ENCODE measurements around the gene PDE2A. TPM values are rescaled to one million over a fixed set of nuclear protein-coding genes. Genes with fewer than 3 reads are reported as not detected.
"Not testable (repeated sequence)": the region's sequence is repeated elsewhere in the genome, so short reads cannot be mapped to it uniquely, and the experiment has no call there.

The PDE2A gene
- polyA plus RNA-seq, 2 of the 4 experiments (the other 2 are of a cell fraction) = 0.62 to 1.5 TPM

DNA sequence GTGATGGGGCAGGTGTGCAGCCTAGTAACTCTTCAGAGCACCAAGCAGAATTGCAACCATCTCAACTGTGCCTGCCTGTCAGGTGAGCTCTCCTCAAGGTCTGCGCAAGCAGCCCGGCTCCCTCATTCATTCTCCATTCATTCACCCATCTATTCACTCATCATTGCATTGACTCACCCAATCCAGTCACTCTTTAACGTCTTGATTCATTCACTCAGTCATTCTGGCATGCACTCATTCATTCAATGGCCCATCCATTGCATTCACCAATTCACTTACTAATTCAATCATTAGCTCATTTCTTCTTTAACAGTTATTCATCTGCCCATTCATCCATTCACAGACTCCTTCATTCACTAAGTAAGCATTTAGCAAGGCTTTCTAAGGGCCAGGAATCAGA lies 111.8 kb downstream of the PDE2A start (continued):
- no peak for TF ChIP-seq MAFK (IDR thresholded peaks at IDR 0.05; ENCODE audit: partially characterized antibody)
- no peak for TF ChIP-seq PHF8 (IDR thresholded peaks at IDR 0.05; ENCODE audit: borderline replicate concordance, low read depth)
- TF ChIP-seq CHD4 (IDR thresholded peaks at IDR 0.05; ENCODE audit: borderline replicate concordance) = no peak
- TF ChIP-seq EHF (CRISPR knock-in tag; IDR thresholded peaks at IDR 0.05) = no peak
- no peak for TF ChIP-seq EHMT2 (IDR thresholded peaks at IDR 0.05; ENCODE audit: low read depth)

DNA sequence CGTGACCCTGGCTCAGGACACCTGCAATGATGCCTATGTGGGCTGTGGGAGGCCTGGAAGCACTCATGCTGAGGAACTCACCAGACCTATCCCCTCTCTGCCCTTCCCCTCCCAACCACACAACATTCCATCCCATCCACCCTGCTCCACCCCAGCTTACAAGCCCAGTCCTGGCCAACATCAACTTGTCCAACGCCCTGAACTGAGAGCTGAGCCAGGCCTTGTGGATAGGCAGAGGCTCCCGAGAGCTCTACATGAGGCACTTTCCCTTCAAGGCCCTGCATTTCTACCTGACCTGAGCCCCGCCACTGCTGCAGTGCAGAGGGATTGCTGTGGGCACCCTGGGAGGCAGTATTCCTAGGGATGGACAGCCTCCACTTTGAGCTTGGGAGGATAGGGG lies 112.4 kb downstream of the PDE2A start:
- TF ChIP-seq ZC3H11A (IDR thresholded peaks at IDR 0.05) (no peak), BHLHE40 (IDR thresholded peaks at IDR 0.05; ENCODE audit: low read depth, low read length) (no peak), SREBF2 (IDR thresholded peaks at IDR 0.05) (no peak), KDM1A (IDR thresholded peaks at IDR 0.05; ENCODE audit: low read depth) (no peak), POLR2A (IDR thresholded peaks at IDR 0.05; ENCODE audit: low read length) (no peak), PHF8 (IDR thresholded peaks at IDR 0.05; ENCODE audit: borderline replicate concordance, low read depth) (no peak), NFE2L2 (conservative IDR thresholded peaks at IDR 0.05; ENCODE audit: low read length) (no peak), JUN (IDR thresholded peaks at IDR 0.05) (no peak), KDM5A (IDR thresholded peaks at IDR 0.05) (no peak), CEBPB (IDR thresholded peaks at IDR 0.05) (no peak), ZNF302 (CRISPR knock-in tag; IDR thresholded peaks at IDR 0.05) (no peak), RCOR1 (IDR thresholded peaks at IDR 0.05; ENCODE audit: low read depth, low read length) (no peak), HOXB13 (CRISPR knock-in tag; IDR thresholded peaks at IDR 0.05; ENCODE audit: low read depth) (no peak), CHD4 (IDR thresholded peaks at IDR 0.05; ENCODE audit: borderline replicate concordance) (no peak), RARB (CRISPR knock-in tag; IDR thresholded peaks at IDR 0.05) (no peak), MAFK (IDR thresholded peaks at IDR 0.05; ENCODE audit: partially characterized antibody) (no peak), RNF2 (IDR thresholded peaks at IDR 0.05; ENCODE audit: borderline replicate concordance, low read depth) (no peak), RFX5 (IDR thresholded peaks at IDR 0.05) (no peak)
- TF ChIP-seq, protein P1, sequence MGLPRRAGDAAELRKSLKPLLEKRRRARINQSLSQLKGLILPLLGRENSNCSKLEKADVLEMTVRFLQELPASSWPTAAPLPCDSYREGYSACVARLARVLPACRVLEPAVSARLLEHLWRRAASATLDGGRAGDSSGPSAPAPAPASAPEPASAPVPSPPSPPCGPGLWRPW (IDR thresholded peaks at IDR 0.05) = no peak
- ATAC-seq (peak in 1 of 2 experiments; percentile 22; a peak in 2 of 6 replicates), FAIRE-seq (no peak), DNase-seq (ENCODE audit: low read depth in 1 of 2, low spot score in 1 of 2) (no peak)
- Histone ChIP-seq H3K27ac (no peak overlapping the region), H3K4me3 (no peak overlapping the region), H3K4me2 (no peak overlapping the region), H3K9me3 (no peaks in the 10 kb centered on the region), H3K4me1 (no peaks in the 10 kb centered on the region)
- ChIA-PET CTCF (interaction anchor here (0.8 to 4.3 kb wide), 7 partner anchors 12 to 122 kb away, joined by 3 to 17 read pairs (median 6); no protein-coding TSS in a partner anchor), POLR2A (no interaction called here)
- 51% methylated on average over 4 of the region's 4 CpGs for WGBS (ENCODE audit: missing lambda C conversion rate)

DNA sequence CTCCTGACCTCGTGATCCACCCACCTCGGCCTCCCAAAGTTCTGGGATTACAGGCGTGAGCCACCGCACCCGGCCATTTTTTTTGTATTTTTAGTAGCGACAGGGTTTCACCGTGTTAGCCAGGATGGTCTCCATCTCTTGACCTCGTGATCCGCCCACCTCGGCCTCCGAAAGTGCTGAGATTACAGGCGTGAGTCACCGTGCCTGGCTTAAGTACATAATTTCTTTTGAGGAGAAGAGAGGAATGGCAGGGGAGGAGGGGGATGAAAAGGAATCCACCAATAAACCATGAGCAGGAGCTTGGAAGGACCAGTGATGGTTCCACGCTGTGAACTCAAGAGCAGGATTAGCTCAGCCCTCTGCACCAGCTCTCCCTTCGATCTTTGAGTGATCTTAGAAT lies 113.4 kb downstream of the PDE2A start:
- POLR2A ChIA-PET; H3K4me1 ChIP-seq; FAIRE-seq; H3K9me3 ChIP-seq; H3K4me3 ChIP-seq; DNase-seq (ENCODE audit: low read depth in 1 of 2, low spot score in 1 of 2); H3K27ac ChIP-seq; H3K4me2 ChIP-seq; ATAC-seq: not testable (repeated sequence)
- CTCF ChIA-PET = interaction anchor here (1.0 to 4.3 kb wide), 5 partner anchors 8 to 90 kb away, joined by 3 to 17 read pairs (median 6); no protein-coding TSS in a partner anchor
- WGBS (ENCODE audit: missing lambda C conversion rate) = 67% methylated on average over 15 of the region's 15 CpGs

DNA sequence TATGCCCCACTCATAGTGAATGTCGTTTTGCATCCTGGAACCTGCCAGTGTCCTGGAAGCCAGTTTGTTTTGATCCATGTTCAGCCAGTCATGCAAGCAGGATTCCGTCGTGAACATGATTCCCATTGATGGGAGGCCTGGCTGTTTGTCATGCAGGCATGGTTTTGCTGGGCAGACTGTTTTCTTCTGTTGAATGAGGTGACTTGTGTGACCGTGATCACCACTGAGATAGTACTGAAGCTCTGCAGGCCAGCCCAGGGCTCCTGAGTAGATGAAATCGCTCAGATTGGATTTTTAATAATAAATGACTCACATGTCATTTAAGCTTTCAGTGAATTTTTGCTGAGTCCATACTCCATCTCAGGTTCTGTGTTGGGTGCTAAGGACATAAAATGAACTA lies 117.8 kb downstream of the PDE2A start:
- no peak for ATAC-seq
- DNase-seq (ENCODE audit: low read depth in 1 of 2, low spot score in 1 of 2) = no peak
- H3K27ac ChIP-seq = no peak overlapping the region
- no peak overlapping the region for H3K4me2 ChIP-seq
- ChIA-PET POLR2A (no interaction called here), CTCF (interaction anchor here (0.7 to 1.2 kb wide), 5 partner anchors 11 to 128 kb away, joined by 3 to 6 read pairs (median 3); no protein-coding TSS in a partner anchor)
- no peaks in the 10 kb centered on the region for H3K4me1 ChIP-seq
- no peak for FAIRE-seq
- no peaks in the 10 kb centered on the region for H3K9me3 ChIP-seq
- H3K4me3 ChIP-seq = no peak overlapping the region
- WGBS (ENCODE audit: missing lambda C conversion rate) = 45% methylated on average over 5 of the region's 5 CpGs
- TF ChIP-seq HEYL (CRISPR knock-in tag; IDR thresholded peaks at IDR 0.05) (no peak), CBX8 (IDR thresholded peaks at IDR 0.05) (no peak), EP300 (IDR thresholded peaks at IDR 0.05) (no peak), BHLHE40 (IDR thresholded peaks at IDR 0.05; ENCODE audit: low read depth, low read length) (no peak), KDM5A (IDR thresholded peaks at IDR 0.05) (no peak), HOXB13 (CRISPR knock-in tag; IDR thresholded peaks at IDR 0.05; ENCODE audit: low read depth) (no peak), RARB (CRISPR knock-in tag; IDR thresholded peaks at IDR 0.05) (no peak), ZSCAN20 (CRISPR knock-in tag; IDR thresholded peaks at IDR 0.05) (no peak), JUN (IDR thresholded peaks at IDR 0.05) (no peak), CHD2 (IDR thresholded peaks at IDR 0.05; ENCODE audit: low read length, partially characterized antibody) (no peak), RNF2 (IDR thresholded peaks at IDR 0.05; ENCODE audit: borderline replicate concordance, low read depth) (no peak), CHD4 (IDR thresholded peaks at IDR 0.05; ENCODE audit: borderline replicate concordance) (no peak), PHF8 (IDR thresholded peaks at IDR 0.05; ENCODE audit: borderline replicate concordance, low read depth) (no peak), EHMT2 (IDR thresholded peaks at IDR 0.05; ENCODE audit: low read depth) (no peak)
- TF ChIP-seq, protein P2, sequence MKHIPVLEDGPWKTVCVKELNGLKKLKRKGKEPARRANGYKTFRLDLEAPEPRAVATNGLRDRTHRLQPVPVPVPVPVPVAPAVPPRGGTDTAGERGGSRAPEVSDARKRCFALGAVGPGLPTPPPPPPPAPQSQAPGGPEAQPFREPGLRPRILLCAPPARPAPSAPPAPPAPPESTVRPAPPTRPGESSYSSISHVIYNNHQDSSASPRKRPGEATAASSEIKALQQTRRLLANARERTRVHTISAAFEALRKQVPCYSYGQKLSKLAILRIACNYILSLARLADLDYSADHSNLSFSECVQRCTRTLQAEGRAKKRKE (CRISPR knock-in tag; IDR thresholded peaks at IDR 0.05; ENCODE audit: low read depth) = no peak
- TF ChIP-seq, protein P3, sequence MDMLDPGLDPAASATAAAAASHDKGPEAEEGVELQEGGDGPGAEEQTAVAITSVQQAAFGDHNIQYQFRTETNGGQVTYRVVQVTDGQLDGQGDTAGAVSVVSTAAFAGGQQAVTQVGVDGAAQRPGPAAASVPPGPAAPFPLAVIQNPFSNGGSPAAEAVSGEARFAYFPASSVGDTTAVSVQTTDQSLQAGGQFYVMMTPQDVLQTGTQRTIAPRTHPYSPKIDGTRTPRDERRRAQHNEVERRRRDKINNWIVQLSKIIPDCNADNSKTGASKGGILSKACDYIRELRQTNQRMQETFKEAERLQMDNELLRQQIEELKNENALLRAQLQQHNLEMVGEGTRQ (IDR thresholded peaks at IDR 0.05) = no peak
- TF ChIP-seq, protein P4, sequence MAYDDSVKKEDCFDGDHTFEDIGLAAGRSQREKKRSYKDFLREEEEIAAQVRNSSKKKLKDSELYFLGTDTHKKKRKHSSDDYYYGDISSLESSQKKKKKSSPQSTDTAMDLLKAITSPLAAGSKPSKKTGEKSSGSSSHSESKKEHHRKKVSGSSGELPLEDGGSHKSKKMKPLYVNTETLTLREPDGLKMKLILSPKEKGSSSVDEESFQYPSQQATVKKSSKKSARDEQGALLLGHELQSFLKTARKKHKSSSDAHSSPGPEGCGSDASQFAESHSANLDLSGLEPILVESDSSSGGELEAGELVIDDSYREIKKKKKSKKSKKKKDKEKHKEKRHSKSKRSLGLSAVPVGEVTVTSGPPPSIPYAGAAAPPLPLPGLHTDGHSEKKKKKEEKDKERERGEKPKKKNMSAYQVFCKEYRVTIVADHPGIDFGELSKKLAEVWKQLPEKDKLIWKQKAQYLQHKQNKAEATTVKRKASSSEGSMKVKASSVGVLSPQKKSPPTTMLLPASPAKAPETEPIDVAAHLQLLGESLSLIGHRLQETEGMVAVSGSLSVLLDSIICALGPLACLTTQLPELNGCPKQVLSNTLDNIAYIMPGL (CRISPR knock-in tag; IDR thresholded peaks at IDR 0.05; ENCODE audit: borderline replicate concordance) = no peak
- TF ChIP-seq, protein P1 (IDR thresholded peaks at IDR 0.05) = no peak

All from A549 (cell line).